Activated CD4-positive, alpha-beta T cell treated with anti-CD3 and anti-CD28 coated beads, Interleukin-2, amount 10 ng/mL, durations not matched to agents 24 days and 14 days (primary cell): ENCODE data around the gene GPX7. TPM values are rescaled to one million over a fixed set of nuclear protein-coding genes. Genes with fewer than 3 reads are reported as not detected.
A peak's percentile ranks its signal among the peaks of the same experiment; 100 is the strongest.

Experiments
- DNase-seq: peaks from one replicate; pipeline ENCODE4 v3.0.0; 2022
- H3K27ac Mint-ChIP-seq: one replicate; pipeline ENCODE4 v1.8.0; 2022; ENCODE audit warnings: mild to moderate bottlenecking, mixed read lengths
- H3K27me3 Mint-ChIP-seq: one replicate; pipeline ENCODE4 v1.8.0; 2022; ENCODE audit warnings: mixed read lengths
- H3K36me3 Mint-ChIP-seq: one replicate; pipeline ENCODE4 v1.8.0; 2022; ENCODE audit warnings: low read depth, mild to moderate bottlenecking, mixed read lengths
- H3K4me1 Mint-ChIP-seq: one replicate; pipeline ENCODE4 v1.8.0; 2021; ENCODE audit warnings: mixed read lengths
- H3K4me3 Mint-ChIP-seq: one replicate; pipeline ENCODE4 v1.8.0; 2022; ENCODE audit warnings: mild to moderate bottlenecking, moderate library complexity, mixed read lengths
- H3K9me3 Mint-ChIP-seq: one replicate; pipeline ENCODE4 v1.8.0; 2021; ENCODE audit warnings: mixed read lengths
- intact Hi-C: fragments of 100-400 bp; cut with micrococcal nuclease; formaldehyde crosslinking; loops from one replicate; pipeline ENCODE4 v1.15.1; 2023
- total RNA-seq: library from RNA; stranded (reverse); gene quantifications from 2 replicates; pipeline ENCODE4 v1.2.3, GENCODE V29; 2022

The GPX7 gene
- total RNA-seq, 1 donor from 2014 or later, result 29.4 TPM

- Mint-ChIP-seq H3K4me3 (no peak overlapping the region), H3K27me3 (peaks cover 4% of the 10 kb centered on the region), H3K4me1 (peaks cover 15% of the 10 kb centered on the region), H3K36me3 (peaks cover 3% of the 10 kb centered on the region), H3K9me3 (peaks cover under 1% of the 10 kb centered on the region), H3K27ac (no peak overlapping the region)
- intact Hi-C loops, result no loop called here
- no peak for DNase-seq
Measured at GRCh38 chr1:52628614-52629324, 26.6 kb downstream of the GPX7 start.

GRCh38 chr1:52629325-52629643 is 27.1 kb downstream of the GPX7 start:
- peaks cover 4% of the 10 kb centered on the region for H3K9me3 Mint-ChIP-seq
- peaks cover 8% of the 10 kb centered on the region for H3K36me3 Mint-ChIP-seq

GRCh38 chr1:52629667-52630066 is 27.5 kb downstream of the GPX7 start:
- DNase-seq, result no peak
- H3K4me1 Mint-ChIP-seq, result peaks cover 24% of the 10 kb centered on the region
- no peak overlapping the region for H3K4me3 Mint-ChIP-seq
- no peak overlapping the region for H3K27ac Mint-ChIP-seq
- intact Hi-C loops, result no loop called here
- peaks cover 4% of the 10 kb centered on the region for H3K9me3 Mint-ChIP-seq
- H3K36me3 Mint-ChIP-seq, result peaks cover 8% of the 10 kb centered on the region
- H3K27me3 Mint-ChIP-seq, result peaks cover 9% of the 10 kb centered on the region

More at GRCh38 chr1:52629325-52629643, 27.1 kb downstream of the GPX7 start:
- Mint-ChIP-seq H3K27me3 (peaks cover 9% of the 10 kb centered on the region), H3K4me1 (peaks cover 20% of the 10 kb centered on the region), H3K27ac (no peak overlapping the region), H3K4me3 (no peak overlapping the region)
- DNase-seq, result no peak
- intact Hi-C loops, result no loop called here

GRCh38 chr1:52631759-52632331 is 29.7 kb downstream of the GPX7 start:
- peak overlapping the region; percentile 71 for H3K27ac Mint-ChIP-seq
- intact Hi-C loops, result no loop called here
- no peak for DNase-seq
- peaks cover 41% of the 10 kb centered on the region for H3K4me1 Mint-ChIP-seq
- peaks cover 9% of the 10 kb centered on the region for H3K27me3 Mint-ChIP-seq
- H3K4me3 Mint-ChIP-seq, result peak overlapping the region; percentile 77
- H3K9me3 Mint-ChIP-seq, result peaks cover 4% of the 10 kb centered on the region
- H3K36me3 Mint-ChIP-seq, result peaks cover 8% of the 10 kb centered on the region

DNA sequence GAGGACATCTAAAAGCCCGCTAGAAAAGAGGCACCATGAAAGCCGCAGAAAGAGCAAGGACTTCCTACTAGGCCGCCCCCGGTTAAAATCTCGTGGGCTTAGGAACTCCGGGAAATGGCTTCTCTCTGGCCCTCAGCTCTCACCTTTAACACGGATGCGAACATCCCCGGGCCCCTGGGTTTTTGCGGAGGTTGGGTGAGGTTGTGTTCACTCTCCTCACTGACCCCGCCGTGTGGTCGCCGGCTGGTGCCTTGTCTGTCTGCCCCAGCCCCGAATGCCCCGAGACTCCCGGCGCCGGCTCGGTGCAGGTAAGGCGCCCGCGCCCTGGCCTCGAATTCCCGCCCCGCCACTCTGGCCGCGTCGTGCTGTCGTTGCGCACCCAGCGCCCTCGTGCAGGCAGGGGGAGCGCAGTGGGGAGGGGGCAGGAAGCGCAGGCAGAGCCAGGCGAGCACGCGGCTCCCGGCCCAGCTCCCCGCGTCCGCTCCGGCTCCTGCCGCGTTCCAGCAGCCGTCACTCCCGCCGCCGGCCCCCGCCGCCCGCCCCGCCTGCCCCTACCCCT is 30.6 kb downstream of the GPX7 start, which contains the start of gene SHISAL2A:
Gene SHISAL2A, plus strand, starts transcription at position 437 of the 559 bp plus-strand sequence. CDS start 326 bp downstream, outside the sequence.
- intact Hi-C loops, result no loop called here
- peaks cover 51% of the 10 kb centered on the region for H3K4me1 Mint-ChIP-seq
- H3K4me3 Mint-ChIP-seq, result peak within 1 kb of the TSS; percentile 80

DNA sequence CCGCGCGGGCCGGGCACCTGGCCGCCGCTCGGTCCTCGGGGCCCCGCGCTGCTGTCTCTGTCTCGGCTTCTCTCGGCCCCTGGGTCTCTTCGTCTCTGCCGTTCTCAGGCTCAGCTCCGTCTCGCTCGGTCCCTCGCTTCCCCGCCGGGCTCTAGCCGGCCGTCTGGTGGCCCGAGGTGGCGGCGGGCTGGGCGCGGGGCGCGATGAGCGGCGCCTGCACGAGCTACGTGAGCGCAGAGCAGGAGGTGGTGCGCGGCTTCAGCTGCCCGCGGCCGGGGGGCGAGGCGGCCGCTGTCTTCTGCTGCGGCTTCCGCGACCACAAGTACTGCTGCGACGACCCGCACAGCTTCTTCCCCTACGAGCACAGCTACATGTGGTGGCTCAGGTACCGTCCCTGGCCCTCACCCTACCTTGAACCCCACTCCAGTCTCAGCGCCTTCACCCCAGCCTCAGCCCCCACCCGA is 31.2 kb downstream of the GPX7 start:
- DNase-seq, result peak; percentile 79
- intact Hi-C loops, result no loop called here
- peak overlapping the region; percentile 92 for H3K27ac Mint-ChIP-seq
- H3K9me3 Mint-ChIP-seq, result peaks cover 4% of the 10 kb centered on the region
- peaks cover 56% of the 10 kb centered on the region for H3K4me1 Mint-ChIP-seq
- H3K36me3 Mint-ChIP-seq, result peaks cover 8% of the 10 kb centered on the region
- H3K27me3 Mint-ChIP-seq, result peaks cover 8% of the 10 kb centered on the region
- H3K4me3 Mint-ChIP-seq, result peak overlapping the region; percentile 80

More for the DNA sequence above, 30.6 kb downstream of the GPX7 start, which contains the start of gene SHISAL2A:
- Mint-ChIP-seq H3K27me3 (peaks cover 8% of the 10 kb centered on the region), H3K36me3 (peaks cover 8% of the 10 kb centered on the region), H3K9me3 (peaks cover 4% of the 10 kb centered on the region), H3K27ac (peak within 1 kb of the TSS; percentile 92)
- peak; percentile 87 for DNase-seq

DNA sequence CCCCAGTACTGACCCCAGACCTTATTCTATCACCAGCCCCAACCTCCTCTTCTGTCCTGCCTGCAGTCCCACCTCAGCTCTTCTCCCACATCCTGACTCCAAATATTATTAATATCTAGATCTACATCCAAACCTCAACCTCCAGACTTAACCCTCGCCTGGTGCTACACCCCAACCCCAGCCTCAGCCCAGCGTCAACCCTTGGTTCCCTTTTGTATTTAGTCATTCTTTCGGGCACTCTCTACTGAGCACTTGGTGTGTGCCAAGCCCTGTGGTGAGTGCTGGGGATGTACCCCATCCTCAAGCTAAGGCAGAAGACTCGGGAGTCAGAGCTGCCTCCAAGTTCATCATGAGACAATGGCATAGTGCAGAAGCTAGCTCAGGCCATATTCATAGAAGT is 31.9 kb downstream of the GPX7 start:
- Mint-ChIP-seq H3K36me3 (peaks cover 8% of the 10 kb centered on the region), H3K4me3 (peak overlapping the region; percentile 80), H3K27me3 (peaks cover 8% of the 10 kb centered on the region), H3K4me1 (peaks cover 60% of the 10 kb centered on the region), H3K27ac (peak overlapping the region; percentile 92), H3K9me3 (peaks cover 4% of the 10 kb centered on the region)
- peak; percentile 64 for DNase-seq
- intact Hi-C loops, result no loop called here

GRCh38 chr1:52635321-52636089 is 33.3 kb downstream of the GPX7 start:
- peaks cover 60% of the 10 kb centered on the region for H3K4me1 Mint-ChIP-seq
- H3K4me3 Mint-ChIP-seq, result peak overlapping the region; percentile 20
- DNase-seq, result no peak
- H3K9me3 Mint-ChIP-seq, result peaks cover 7% of the 10 kb centered on the region
- H3K36me3 Mint-ChIP-seq, result peaks cover 12% of the 10 kb centered on the region
- peak overlapping the region; percentile 79 for H3K27ac Mint-ChIP-seq
- H3K27me3 Mint-ChIP-seq, result peaks cover 8% of the 10 kb centered on the region
- intact Hi-C loops, result loop anchor here (2.0 to 5.0 kb wide), 3 partner anchors 33 to 268 kb away; partner anchors contain the start of genes CC2D1B, GPX7 and TUT4

DNA sequence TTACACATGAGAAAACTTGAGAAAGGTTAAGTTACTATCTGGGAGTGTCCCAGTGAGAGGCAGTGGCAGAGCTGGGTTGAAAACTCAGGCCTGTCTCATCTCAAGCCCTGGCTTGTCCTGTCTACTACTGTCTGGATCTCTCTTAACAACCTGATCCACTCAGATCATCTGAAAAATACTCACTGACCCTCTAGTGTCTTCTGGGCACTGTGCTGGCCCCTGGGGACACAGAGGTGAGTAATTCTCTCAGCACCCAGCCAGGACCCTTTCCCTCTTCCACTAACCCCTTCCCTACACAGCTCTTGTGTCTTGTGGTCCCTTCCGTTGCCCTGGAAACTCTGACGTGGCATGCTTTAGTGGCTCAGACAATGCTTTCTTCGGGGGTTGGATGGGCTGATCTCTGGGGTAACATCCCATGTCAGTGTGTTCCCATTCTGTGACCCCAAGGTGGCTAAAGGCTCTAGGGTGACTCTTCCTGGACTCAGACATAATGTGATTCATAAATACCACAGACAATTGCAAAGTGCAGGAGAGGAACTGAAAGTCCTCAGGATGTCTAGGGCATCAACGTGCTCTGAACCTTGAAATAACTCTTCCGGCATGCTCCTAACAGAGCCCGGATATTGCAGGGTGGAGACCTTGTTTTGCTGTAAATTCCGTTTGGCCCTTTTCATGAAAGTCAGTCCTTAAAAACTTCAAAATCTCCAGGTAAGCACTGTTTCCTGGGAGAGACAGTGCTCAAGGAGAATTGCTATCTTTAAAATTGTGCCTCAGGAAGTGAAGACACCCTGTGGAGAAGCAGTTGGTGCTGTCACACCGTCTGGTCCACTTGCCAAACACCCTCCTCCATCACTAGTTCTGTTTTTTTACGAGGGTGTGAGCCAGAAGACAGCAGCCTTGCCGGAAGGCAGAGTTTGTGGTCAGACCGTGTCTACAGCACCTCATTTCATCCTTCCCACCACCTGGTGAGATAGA is 34.8 kb downstream of the GPX7 start:
- Mint-ChIP-seq H3K27me3 (peaks cover 8% of the 10 kb centered on the region), H3K36me3 (peaks cover 19% of the 10 kb centered on the region), H3K4me3 (peak overlapping the region; percentile 83), H3K9me3 (peaks cover 12% of the 10 kb centered on the region), H3K4me1 (peaks cover 60% of the 10 kb centered on the region), H3K27ac (peak overlapping the region; percentile 99)
- peak; percentile 94 for DNase-seq
- intact Hi-C loops, result loop anchor here (1.0 to 5.0 kb wide), 5 partner anchors 22 to 270 kb away; partner anchors contain the start of genes CC2D1B, GPX7 and TUT4

DNA sequence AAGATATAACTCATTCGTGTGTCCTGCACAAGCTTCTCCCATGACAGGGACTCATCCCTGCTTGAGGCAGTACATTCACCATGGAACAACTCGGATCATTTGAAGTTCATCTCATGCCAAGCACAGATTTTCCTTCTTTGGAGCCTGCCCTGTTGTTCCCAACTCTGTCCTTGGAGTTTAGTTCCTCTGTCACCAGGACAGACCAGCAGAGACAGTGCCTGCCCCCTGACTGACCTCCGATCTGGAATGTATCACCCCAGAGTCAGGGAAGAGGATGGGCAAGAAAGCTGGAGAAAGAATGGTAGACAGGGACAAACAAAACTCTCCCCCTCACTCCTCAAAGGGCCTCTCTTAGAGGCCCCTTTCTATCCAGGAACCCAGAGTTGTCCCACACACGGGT is 35.8 kb downstream of the GPX7 start:
- H3K27ac Mint-ChIP-seq, result peak overlapping the region; percentile 99
- peaks cover 8% of the 10 kb centered on the region for H3K27me3 Mint-ChIP-seq
- no peak for DNase-seq
- intact Hi-C loops, result loop anchor here (1.0 to 5.0 kb wide), 5 partner anchors 21 to 271 kb away; partner anchors contain the start of genes CC2D1B, GPX7 and TUT4
- H3K4me3 Mint-ChIP-seq, result peak overlapping the region; percentile 83
- peaks cover 21% of the 10 kb centered on the region for H3K36me3 Mint-ChIP-seq
- peaks cover 59% of the 10 kb centered on the region for H3K4me1 Mint-ChIP-seq
- peaks cover 12% of the 10 kb centered on the region for H3K9me3 Mint-ChIP-seq

DNA sequence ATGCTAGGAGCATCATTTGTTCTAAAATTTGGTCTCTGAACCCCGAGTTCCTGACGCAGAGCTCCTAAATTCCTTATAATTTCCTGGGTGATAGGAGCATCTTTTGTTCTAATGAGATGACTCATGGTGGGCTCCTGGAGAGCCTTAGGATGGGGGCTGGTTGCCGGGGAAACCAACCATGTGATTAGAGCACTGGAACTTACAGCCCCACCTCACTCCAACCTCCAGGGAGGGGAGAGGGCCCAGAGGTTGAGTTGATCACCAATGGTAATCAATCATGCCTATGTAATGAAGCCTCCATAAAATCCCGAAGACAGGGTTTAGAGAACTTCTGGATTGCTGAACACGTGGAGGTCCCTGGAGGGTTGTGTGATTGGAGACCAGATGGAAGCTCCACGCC is 38.5 kb downstream of the GPX7 start:
- H3K27ac Mint-ChIP-seq, result no peak overlapping the region
- peaks cover 37% of the 10 kb centered on the region for H3K4me1 Mint-ChIP-seq

GRCh38 chr1:52641307-52641706 is 39.1 kb downstream of the GPX7 start:
- intact Hi-C loops, result no loop called here
- H3K36me3 Mint-ChIP-seq, result peaks cover 21% of the 10 kb centered on the region
- DNase-seq, result no peak
- H3K4me3 Mint-ChIP-seq, result no peak overlapping the region
- H3K27ac Mint-ChIP-seq, result peak overlapping the region; percentile 17
- peaks cover 9% of the 10 kb centered on the region for H3K9me3 Mint-ChIP-seq
- H3K4me1 Mint-ChIP-seq, result peaks cover 35% of the 10 kb centered on the region
- H3K27me3 Mint-ChIP-seq, result no peaks in the 10 kb centered on the region

More for the DNA sequence above, 38.5 kb downstream of the GPX7 start:
- Mint-ChIP-seq H3K4me3 (no peak overlapping the region), H3K27me3 (no peaks in the 10 kb centered on the region), H3K9me3 (peaks cover 9% of the 10 kb centered on the region), H3K36me3 (peaks cover 21% of the 10 kb centered on the region)
- no peak for DNase-seq
- intact Hi-C loops, result no loop called here
